HepG2 (cell line): ENCODE results near the gene SFXN5.

ENCODE experiments used
- CERS6 ChIP-seq: sonication (generic); formaldehyde crosslinking; IDR thresholded peaks from 2 replicates; pipeline ENCODE4 v1.5.0; 2020; ENCODE audit warnings: missing genetic modification reagents
- CHD2 ChIP-seq: IDR thresholded peaks from 2 replicates; pipeline ENCODE4 v1.6.1; 2011; ENCODE audit warnings: low read depth, low read length, improper control_type of control experiment
- FOSL1 ChIP-seq: sonication (generic); formaldehyde crosslinking; IDR thresholded peaks from 2 replicates; pipeline ENCODE4 v1.9.0; 2021; ENCODE audit warnings: missing genetic modification reagents, borderline replicate concordance
- GFI1 ChIP-seq: sonication (generic); formaldehyde crosslinking; IDR thresholded peaks from 2 replicates; pipeline ENCODE4 v1.5.0; 2020; ENCODE audit warnings: missing genetic modification reagents, mild to moderate bottlenecking, borderline replicate concordance
- GTF2F1 ChIP-seq: fragments of 150-350 bp; IDR thresholded peaks from 2 replicates; pipeline ENCODE4 v1.6.1; 2014; ENCODE audit warnings: low read length
- HNRNPK ChIP-seq: fragments of 200-400 bp; formaldehyde crosslinking; IDR thresholded peaks from 2 replicates; pipeline ENCODE4 v1.6.1; 2018; ENCODE audit warnings: low read length, low read depth, moderate library complexity, mild to moderate bottlenecking; ENCODE audit not compliant: poor library complexity, severe bottlenecking
- MTA1 ChIP-seq: sonication (generic); formaldehyde crosslinking; IDR thresholded peaks from 2 replicates; pipeline ENCODE4 v1.4.0; 2020; ENCODE audit warnings: missing genetic modification reagents, mild to moderate bottlenecking, borderline replicate concordance
- RFX5 ChIP-seq: IDR thresholded peaks from 2 replicates; pipeline ENCODE4 v1.6.1; 2011; ENCODE audit warnings: low read depth, low read length, improper control_type of control experiment
- ZMYM2 ChIP-seq: sonication (generic); formaldehyde crosslinking; IDR thresholded peaks from 2 replicates; pipeline ENCODE4 v1.8.0; 2022; ENCODE audit warnings: mild to moderate bottlenecking, missing genetic modification reagents
- ZNF253 ChIP-seq: sonication (generic); formaldehyde crosslinking; IDR thresholded peaks from 2 replicates; pipeline ENCODE4 v1.8.0; 2022; ENCODE audit warnings: mild to moderate bottlenecking, missing genetic modification reagents, borderline replicate concordance

GRCh38 chr2:72973566-72974435 is 97.7 kb downstream of the SFXN5 start:
- no peak for TF ChIP-seq GTF2F1
- TF ChIP-seq FOSL1 = no peak
- no peak for TF ChIP-seq ZNF253 (CRISPR knock-in tag)
- TF ChIP-seq CHD2 = no peak
- no peak for TF ChIP-seq GFI1 (CRISPR knock-in tag)
- no peak; the same call in 1 of the 2 replicates for TF ChIP-seq MTA1 (CRISPR knock-in tag)
- TF ChIP-seq HNRNPK = no peak
- no peak for TF ChIP-seq ZMYM2 (CRISPR knock-in tag)
- TF ChIP-seq RFX5 = no peak
- TF ChIP-seq CERS6 (CRISPR knock-in tag) = no peak
